GM21447 (cell line): Measurements from ENCODE around the gene MRPS7.
"Not testable (repeated sequence)": the region's sequence is repeated elsewhere in the genome, so short reads cannot be mapped to it uniquely, and the experiment has no call there.

ENCODE experiments used
- ATAC-seq: cut with Tn5 transposase; IDR thresholded peaks from one replicate; pipeline ENCODE4 v1.9.1; 2021; ENCODE audit not compliant: unreplicated experiment

Gene MRPS7

DNA sequence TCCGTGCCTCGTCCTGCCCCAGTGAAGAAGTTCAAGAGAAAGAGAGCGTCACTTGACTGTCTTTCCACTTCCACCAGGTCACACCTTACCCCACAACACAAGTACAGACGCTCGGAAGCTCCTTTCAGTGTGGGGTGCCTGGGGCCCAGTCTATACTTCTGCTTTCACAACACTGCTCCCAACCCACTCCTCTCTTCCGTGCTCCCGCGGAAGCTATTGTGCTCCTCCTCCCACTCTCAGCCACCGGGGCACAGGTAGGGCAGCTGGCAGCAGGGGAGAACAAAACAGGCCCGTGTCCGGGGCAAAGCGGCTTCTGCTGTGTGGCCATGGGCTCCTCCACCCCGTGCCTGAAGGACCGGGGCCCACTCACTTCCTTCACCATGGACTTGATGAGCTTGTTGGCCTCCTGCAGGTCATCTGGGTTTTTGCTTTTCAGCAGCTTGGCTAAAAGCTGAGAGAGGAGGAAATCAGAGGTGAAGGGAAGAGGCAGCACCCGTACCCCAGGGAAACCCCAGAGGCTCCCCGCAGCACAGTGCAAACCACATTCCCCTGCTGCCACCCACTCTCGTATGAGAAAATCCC lies 19.1 kb upstream of the MRPS7 start:
- ATAC-seq, result no peak

DNA sequence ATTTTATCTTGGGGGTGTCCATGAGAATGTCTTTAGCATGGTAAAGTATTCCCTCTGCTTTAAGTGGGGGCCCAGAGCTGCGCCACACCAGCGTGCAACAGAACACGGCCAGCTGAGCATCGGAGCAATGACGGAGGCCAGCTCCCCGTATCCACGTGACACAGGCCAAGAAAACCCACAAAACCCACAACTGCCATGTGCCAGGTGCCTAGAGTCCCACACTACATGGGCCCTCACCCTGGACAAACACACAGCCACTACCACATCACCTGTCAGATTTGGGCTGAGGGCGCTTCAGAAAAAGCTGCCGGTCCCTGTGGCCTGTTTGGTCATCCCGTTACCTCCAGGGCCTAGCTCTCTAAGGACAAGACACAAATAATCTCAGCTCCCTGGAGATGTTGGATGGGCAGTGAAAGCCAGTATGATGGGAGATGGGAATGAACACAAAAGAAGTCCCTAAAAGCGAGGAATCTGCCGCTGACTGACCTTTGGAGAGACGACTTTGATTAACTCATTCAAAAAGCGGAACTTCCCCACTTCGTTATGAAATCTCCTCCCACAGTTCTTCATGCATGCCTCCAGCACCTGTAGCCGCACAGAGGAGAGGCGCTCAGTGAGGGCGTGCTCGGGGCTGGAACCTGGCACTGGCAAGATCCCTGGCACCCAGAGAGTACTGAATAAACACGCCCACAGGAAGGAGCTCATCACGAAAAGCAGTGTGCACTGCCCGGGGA lies 17.4 kb upstream of the MRPS7 start:
- ATAC-seq, result no peak

DNA sequence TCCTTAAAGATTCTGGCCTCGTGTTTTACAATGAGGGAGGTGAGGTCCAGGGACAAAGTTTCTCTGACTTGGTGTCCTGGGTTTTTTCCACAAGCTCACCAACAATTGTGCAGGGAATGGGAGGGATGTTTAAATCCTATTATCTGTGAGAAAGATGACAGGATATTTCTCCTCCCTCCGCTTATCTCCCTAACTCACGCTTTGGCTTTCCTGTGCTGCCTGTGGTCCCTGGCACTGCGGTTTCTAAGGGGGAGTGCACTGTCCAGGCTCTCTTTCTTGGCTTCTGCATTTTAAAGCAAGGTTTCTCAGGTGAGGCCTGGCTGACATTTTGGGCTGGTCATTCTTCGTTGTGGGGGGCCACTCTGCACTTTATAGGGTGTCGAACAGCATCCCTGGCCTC lies 16.7 kb upstream of the MRPS7 start:
- no peak for ATAC-seq

DNA sequence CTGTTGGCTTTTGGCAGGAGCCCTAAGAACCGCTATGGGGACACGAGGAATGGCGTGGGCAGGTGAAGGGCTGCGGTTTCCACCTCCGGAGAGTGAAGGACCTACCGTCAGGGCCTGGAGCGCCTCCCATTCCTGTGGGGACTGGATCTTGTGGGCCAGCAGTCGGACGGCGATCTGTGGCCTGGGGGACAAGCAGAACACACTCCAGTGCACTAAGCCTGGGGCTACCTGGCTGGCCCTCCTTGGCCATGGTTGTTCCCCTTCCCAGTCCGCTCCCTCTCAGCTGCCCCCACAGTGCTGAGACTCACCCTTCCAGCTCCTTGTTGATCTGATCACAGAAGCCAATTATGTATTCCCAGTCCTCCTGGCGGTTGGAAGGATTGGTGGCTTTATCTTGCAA lies 15.3 kb upstream of the MRPS7 start:
- ATAC-seq, result no peak

DNA sequence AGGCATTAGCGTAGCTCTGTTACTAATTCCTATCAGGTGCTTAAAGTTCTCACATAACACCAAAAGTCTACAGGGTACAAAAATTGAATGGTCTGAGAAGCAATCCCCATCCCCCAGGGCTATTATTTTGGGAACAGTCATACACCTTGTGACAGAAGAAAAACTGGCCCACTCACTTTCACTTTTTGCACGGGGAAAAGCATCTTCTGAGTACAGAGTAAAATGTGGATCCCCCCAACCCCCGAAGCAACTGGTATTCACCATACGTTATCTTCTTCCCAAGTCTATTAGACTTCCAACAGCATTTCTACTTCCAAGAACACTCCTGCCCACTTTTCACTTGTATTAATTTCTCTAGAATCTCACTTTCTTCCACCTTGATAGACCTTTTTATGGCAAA lies 12.1 kb upstream of the MRPS7 start:
- no peak for ATAC-seq

DNA sequence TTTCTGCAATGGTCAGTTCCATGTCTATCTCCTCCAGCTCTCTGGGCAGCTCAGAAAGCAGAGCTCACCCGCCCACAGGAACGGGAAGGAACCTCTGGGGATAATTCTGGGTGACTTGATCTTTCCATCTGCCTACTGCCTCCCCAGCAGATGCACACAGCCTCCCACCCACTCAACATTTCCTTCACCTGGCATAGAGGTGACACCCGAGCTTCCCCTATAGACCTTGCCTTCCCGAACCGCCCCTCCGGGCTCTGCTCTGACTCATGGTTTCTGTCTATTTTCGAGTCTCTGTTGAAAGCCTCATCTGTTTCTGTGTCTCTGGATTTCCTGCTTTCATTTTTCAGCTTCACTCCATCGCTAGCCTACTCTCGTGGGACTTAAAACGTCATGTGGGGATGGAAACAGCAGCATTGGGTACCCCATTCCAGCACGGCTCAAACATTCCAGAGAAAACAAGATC lies 11.6 kb upstream of the MRPS7 start:
- ATAC-seq, result peak; percentile 96

DNA sequence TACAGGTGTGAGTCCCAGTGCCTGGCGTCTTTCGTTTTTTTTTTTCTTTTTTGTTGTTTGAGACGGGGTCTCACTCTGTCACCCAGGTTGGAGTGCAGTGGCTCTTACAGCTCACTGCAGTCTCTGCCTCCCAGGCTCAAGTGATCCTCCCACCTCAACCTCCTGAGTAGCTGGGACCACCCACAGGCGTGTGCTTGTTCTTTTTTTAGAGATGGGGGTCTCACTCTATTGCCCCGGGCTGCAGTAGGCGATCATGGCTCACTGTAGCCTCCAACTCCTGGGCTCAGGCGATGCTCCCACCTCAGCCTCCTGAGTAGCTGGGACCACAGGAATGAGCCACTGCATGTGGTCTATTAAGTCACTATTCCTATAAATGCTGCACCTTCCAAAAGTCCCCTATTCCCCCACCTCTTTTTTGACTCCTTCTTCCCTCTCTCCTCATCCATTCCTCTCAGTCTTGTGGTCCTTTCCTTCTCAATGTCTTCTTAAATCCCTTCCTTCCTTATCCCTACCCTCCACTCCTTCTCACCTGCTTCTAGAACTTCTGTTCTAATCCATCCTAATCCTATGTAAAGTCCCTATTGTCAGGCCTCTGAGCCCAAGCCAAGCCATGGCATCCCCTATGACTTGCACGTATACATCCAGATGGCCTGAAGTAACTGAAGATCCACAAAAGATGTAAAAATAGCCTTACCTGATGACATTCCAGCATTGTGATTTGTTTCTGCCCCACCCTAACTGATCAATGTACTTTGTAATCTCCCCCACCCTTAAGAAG lies 9.5 kb upstream of the MRPS7 start:
- ATAC-seq, result no peak

DNA sequence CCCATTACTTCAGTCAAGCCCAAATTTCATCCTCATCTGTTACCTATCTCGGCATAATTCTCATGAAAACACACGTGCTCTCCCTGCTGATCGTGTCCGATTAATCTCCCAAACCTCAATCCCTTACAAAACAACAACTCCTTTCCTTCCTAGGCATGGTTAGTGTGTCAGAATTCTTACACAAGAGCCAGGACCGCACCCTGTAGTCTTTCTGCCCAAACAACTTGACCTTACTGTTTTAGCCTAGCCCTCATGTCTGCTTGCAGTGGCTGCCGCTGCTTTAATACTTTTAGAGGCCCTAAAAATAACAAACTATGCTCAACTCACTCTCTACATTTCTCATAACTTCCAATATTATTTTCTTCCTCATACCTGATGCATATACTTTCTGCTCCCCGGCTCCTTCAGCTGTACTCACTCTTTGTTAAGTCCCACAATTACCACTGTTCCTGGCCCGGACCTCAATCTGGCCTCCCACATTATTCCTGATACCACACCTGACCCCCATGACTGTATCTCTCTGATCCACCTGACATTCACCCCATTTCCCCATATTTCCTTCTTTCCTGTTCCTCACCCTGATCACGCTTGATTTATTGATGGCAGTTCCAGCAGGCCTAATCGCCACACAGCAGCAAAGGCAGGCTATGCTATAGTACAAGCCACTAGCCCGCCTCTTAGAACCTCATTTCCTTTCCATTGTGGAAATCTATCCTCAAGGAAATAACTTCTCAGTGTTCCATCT lies 5.6 kb upstream of the MRPS7 start:
- not testable (repeated sequence) for ATAC-seq

DNA sequence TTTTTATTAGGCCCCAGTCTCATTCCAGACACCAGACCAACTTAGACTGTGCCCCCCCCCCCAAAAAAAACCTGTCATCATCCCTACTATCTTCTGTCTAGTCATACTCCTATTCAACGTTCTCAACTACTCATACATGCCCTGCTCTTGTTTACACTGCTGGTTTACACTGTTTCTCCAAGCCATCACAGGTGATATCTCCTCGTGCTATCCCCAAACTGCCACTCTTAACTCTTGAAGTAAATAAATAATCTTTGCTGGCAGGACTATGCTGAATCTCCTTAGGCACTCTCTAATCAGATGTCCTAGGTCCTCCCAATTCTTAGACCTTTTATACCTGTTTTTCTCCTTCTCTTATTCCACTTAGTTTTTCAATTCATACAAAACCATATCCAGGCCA lies 4.5 kb upstream of the MRPS7 start:
- ATAC-seq, result not testable (repeated sequence)

DNA sequence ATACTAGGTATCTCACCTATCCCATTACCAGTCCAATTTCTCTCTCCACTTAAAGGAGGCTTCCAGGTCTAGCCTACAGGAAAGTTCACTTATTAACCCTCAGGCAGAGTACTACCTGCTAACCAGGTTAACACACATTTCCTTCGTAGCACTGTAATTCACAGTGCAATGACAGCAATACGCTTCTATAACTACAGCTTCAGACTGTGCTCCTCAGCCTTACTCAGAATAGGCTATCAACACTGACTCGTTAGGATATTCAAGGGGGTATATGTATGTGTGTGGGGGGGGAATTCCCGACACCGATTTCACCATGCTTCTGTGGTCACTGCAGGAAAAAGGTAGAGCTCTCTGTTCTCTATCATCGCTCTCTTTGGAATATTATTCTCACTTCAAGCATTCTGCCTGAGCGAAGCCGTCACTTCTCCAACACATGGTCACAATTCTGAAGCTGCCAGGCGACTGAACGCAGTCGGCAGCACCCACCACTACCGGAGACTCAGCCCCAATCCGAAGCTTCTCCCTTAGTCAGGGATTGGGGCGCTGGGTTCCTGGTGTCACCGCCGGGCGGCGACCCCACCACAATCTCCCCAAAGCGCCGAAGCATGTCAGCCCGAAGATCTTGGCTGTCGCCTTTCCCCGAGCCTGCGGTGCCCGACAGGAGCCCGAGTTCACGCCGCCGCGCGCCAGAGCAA lies 891 bp upstream of the MRPS7 start:
- ATAC-seq, result peak; percentile 33

DNA sequence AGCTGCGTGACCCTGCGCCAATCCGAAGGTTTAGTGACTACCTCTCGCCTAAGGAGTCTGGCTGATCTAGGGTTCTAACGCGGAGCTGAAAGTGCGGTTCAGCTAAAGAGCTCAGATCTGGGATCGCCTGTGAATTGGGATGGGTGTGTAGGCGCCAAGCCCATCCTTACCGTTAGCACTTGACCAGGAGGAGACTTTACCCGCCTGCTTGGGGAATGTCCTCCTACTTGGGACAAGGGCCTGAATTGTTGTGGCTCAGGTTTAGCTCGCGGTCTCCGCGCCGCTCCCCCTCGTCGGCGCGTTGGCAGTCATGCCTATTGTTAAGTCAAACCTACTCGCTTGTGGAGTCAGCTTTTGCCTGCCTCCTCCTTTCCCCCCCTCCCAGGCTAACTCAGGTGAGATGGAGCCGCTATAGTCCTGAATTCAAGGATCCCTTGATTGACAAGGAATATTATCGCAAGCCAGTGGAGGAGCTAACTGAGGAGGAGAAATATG lies 480 bp downstream of the MRPS7 start:
- ATAC-seq, result no peak

DNA sequence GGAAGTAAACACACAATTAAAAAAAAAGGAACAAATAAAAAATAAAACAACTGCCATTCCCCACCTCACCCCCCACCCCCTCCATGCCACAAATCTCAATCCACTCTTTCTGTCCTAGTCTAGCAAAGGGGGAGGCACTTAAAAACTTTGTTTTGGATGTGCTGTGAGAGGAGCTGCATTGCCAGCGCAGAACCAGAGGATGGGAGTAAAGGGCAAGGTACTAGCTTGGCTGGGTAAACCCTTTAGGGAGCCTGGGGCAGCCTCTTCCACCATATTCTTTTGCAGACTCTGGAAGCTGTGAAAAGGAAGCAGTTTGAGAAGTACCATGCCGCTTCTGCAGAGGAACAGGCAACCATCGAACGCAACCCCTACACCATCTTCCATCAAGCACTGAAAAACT lies 1.4 kb downstream of the MRPS7 start:
- no peak for ATAC-seq

DNA sequence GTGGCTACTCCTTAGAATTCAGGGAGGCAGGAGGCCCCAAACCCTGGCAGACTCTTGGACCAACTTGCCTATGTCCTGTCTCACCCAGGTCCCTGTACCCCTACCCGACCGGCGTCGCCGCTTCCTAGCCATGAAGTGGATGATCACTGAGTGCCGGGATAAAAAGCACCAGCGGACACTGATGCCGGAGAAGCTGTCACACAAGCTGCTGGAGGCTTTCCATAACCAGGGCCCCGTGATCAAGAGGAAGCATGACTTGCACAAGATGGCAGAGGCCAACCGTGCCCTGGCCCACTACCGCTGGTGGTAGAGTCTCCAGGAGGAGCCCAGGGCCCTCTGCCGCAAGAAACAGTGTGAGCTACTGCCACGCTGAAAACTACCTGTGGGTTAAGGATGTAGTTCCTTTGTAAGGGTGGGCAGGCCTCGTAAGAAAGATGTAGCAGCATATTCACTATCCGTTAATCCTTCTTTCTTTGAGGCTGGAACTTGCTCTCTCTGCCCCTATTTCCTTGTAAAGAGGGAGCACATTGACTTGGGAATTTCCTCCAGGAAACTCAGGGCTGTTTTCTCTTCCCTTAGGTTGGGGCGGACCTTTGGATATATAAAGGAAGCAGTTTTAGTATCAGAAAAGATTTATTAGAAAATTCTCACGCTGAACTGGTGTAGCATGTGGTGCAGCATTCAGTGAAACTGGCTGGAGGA lies 4.1 kb downstream of the MRPS7 start:
- no peak for ATAC-seq

DNA sequence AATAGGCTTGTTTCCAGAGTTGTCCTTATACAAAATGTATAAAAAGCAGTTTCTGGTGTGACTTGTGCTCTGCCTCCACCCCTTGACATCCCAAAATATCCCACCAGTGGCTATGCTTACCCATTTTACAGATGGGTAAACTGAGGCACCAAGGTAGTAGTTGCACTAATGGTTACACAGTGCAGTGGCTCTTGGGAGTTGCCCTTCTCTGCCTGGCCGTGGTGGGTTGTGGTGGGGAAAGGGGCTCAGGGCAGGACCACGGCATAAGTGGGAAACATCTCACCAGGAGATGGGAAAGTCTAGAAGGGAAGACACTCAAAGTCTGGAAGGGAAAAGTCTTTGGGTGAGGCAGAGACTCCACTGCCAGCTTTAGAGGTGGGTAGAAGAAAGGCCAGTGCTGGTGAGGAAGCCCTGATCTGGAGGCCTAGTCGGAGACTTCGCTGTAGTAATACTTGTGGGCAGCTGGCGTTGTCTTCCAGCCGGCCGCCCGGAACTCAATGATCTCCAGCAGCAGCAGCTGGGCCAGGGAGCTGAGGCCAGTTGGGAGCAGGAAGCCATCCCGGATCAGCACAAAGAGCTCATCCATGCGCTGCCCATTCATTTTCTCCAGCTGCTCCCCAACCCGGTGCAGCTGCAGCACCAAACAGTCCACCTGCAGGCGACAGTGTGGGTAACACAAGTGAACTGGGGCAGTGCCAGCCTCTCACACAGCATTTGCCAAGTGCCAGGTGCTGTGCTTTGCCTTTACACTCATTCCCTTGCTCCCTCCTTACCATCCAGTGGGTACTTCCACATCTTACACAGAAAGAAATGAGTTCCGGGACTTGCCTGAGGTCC lies 4.9 kb downstream of the MRPS7 start:
- ATAC-seq, result no peak

DNA sequence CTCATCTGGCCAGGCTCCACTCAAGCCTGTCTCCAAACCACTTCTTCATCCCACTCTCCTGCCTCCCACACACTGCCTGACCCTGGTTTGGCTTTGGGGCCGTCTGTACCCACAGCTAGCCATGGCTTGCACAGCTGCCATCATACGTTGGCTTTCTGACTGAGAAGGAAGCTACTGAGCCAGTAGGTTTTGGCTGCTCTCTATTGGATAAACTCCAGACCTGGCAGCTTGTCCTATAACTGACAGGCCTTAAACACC lies 5.4 kb downstream of the MRPS7 start:
- ATAC-seq, result no peak

DNA sequence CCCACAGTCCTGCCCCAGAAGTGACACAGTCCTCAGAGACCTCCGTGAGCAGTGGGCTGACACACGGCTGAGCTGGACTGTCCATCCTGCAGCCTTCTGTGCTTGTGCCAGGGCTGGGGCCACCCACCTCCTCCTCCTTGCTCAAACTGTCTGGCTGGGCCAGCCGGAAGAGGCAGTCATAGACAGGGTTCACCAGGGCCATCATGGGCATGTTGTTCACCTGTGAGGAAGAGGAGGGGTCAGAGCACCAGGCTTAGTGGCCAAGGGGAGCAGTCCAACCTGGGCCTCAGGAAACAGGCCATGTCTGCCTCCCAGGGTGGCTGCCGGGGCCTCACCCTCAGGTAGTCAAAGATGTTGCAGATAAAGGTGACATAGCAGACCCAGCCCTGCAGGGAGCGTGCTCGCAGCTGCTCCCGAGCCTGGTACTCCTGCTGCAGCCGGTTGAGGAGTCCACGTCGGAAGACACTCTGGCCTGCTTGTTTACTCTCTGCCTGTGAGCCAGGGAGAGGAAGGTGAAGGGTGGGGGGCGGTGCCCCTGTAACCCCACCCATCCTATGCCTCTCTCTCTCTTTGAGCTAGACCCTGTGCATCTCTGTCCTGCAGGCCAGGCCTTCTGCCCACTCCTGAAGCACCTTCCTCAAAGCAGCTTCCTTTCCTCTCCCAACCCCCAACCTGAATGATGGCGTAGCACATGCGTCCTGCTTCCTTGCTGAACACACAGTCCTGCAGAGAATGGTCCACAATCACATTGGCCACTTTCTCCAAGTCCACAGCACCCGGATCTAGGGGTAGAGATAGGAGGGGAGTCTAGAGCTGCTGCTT lies 5.9 kb downstream of the MRPS7 start:
- no peak for ATAC-seq

DNA sequence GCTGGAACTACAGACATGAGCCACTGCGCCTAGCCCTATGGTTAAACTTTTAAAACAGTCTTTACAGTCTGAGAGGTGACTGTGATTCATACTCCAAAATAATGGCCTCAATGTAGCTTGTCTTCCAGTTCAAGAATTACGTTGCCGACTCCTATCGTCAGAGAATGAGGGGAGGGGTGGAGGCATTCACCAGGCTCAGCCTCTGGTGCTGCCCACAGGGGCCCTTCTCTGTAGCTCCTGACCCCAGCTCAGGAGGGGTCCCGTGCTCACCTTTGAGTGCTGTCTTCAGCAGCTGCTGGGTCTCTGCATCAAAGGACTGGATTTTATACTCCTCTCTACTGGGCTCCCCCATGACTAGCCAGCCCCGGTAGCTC lies 8.2 kb downstream of the MRPS7 start:
- ATAC-seq, result no peak

DNA sequence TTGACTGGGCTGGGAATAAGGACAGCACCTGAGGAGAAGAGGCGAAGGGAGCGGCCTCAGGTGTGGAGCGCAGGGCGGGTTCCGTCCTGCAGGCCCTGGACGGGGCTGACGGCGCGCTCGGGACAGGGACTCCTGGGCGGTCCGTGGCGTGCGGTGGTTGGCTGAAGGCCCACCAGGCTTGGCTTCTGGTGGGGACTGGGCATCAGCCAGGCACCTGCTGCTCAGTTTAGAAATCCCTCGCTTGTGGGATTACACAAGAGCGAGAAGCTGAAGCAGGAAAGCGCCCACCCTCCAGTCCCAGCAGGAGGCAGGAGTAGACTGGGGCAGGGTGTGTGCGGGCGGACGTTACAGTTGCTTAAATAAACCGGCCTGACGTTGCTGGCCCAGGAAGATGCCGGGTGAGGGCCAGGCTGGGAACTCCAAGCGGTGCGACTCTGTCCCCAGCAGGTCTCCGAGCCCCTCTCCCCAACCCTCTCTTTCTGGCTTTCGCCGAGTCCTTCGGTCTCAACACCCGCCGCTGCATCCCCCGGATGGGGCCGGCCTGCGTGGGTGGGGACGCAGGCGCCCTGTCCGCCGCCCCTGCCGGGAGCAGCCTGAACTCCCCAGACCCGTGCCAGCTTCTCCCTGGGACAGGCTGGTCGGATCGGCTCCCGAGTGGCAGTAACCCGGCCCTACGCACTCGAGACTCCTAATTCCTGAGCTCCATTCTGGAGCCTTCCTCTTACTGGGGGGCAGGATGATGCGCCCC lies 8.7 kb downstream of the MRPS7 start:
- ATAC-seq, result peak; percentile 43
